A673 (cell line): ENCODE data around the gene TRPM1. TPM values are rescaled to one million over a fixed set of nuclear protein-coding genes. Genes with fewer than 3 reads are reported as not detected.

Experiments
- BruUV-seq: library from RNA; stranded (reverse); fragments of 400-500 nt; replicated peaks from 2 replicates; lab custom pipeline; 2021; lab: Mats Ljungman, UMichigan
- CTCF ChIA-PET: fragments of 300-600 bp; sonication (Branson Sonifier 250); formaldehyde crosslinking; loops from one replicate; lab custom pipeline; 2022; ENCODE audit warnings: antibody characterized with exemption; lab: Charles Lee
- POLR2A ChIA-PET: fragments of 300-600 bp; sonication (Branson Sonifier 250); formaldehyde crosslinking; loops from one replicate; lab custom pipeline; 2022; ENCODE audit warnings: antibody characterized with exemption; ENCODE audit not compliant: low non-redundant PET; lab: Charles Lee
- DNase-seq: peaks from one replicate; pipeline ENCODE4 v3.0.0-alpha.2; 2015; ENCODE audit warnings: low spot score
- H3K27ac ChIP-seq: fragments of 200-600 bp; sonication (generic); 2 replicates; pipeline ENCODE4 v1.5.1; 2016; ENCODE audit warnings: mixed run types, low read depth, mild to moderate bottlenecking, mixed read lengths, antibody characterized with exemption, low read length; ENCODE audit not compliant: poor library complexity, severe bottlenecking
- H3K27me3 ChIP-seq: fragments of 200-600 bp; sonication (generic); replicated peaks from 2 replicates; pipeline ENCODE4 v1.6.1; 2017; ENCODE audit warnings: mixed run types, low read depth, mild to moderate bottlenecking, mixed read lengths, antibody characterized with exemption, low read length; ENCODE audit not compliant: insufficient read depth, poor library complexity
- H3K36me3 ChIP-seq: fragments of 200-600 bp; sonication (generic); 2 replicates; pipeline ENCODE4 v1.6.1; 2016; ENCODE audit warnings: mixed run types, mild to moderate bottlenecking, mixed read lengths, antibody characterized with exemption, low read length; ENCODE audit not compliant: insufficient read depth, poor library complexity, severe bottlenecking
- H3K4me1 ChIP-seq: fragments of 200-600 bp; sonication (generic); 2 replicates; pipeline ENCODE4 v1.6.1; 2017; ENCODE audit warnings: mixed run types, mild to moderate bottlenecking, mixed read lengths, antibody characterized with exemption, low read length; ENCODE audit not compliant: insufficient read depth, poor library complexity, severe bottlenecking
- H3K4me3 ChIP-seq: fragments of 200-600 bp; sonication (generic); 2 replicates; pipeline ENCODE4 v1.5.1; 2016; ENCODE audit warnings: low read depth, mixed run types, mild to moderate bottlenecking, mixed read lengths, low read length; ENCODE audit not compliant: poor library complexity, severe bottlenecking
- H3K9me3 ChIP-seq: fragments of 200-600 bp; sonication (generic); 2 replicates; pipeline ENCODE4 v1.6.1; 2016; ENCODE audit warnings: mixed run types, low read depth, mild to moderate bottlenecking, mixed read lengths, antibody characterized with exemption, low read length; ENCODE audit not compliant: poor library complexity, severe bottlenecking
- CTCF ChIP-seq: fragments of 300-800, 200-600 bp; sonication (generic); conservative IDR thresholded peaks from 2 replicates; pipeline ENCODE4 v1.5.1; 2017; ENCODE audit warnings: low read depth, mild to moderate bottlenecking, antibody characterized with exemption, low read length, moderate library complexity, mixed read lengths
- EZH2 ChIP-seq: fragments of 200-600 bp; sonication (generic); IDR thresholded peaks from 2 replicates; pipeline ENCODE4 v1.6.1; 2017; ENCODE audit warnings: borderline replicate concordance, low read depth, mild to moderate bottlenecking, mixed read lengths, antibody characterized with exemption, low read length; ENCODE audit not compliant: poor library complexity, severe bottlenecking
- intact Hi-C: fragments of 100-400 bp; cut with micrococcal nuclease; formaldehyde crosslinking; loops from one replicate; pipeline ENCODE4 v1.10.0; 2022; ENCODE audit not compliant: unreplicated experiment
- total RNA-seq: library from RNA; stranded (reverse); gene quantifications from 2 replicates; pipeline ENCODE4 v1.2.3, GENCODE V29; 2021

TRPM1 gene
- total RNA-seq, 1 experiment from 2014 or later, result not detected

- ChIA-PET POLR2A (no interaction called here), CTCF (no interaction called here)
- intact Hi-C loops, result no loop called here
These were observed 9.6 kb upstream of the TRPM1 start for GRCh38 chr15:31111091-31111647.

GRCh38 chr15:31108836-31109235 lies 7.3 kb upstream of the TRPM1 start:
- ChIA-PET CTCF (no interaction called here), POLR2A (no interaction called here)
- no peak for DNase-seq
- intact Hi-C loops, result no loop called here
- BruUV-seq, result no TSS peak
- TF ChIP-seq CTCF (no peak), EZH2 (no peak)
- Histone ChIP-seq H3K4me3 (no peak overlapping the region), H3K27me3 (no peaks in the 10 kb centered on the region), H3K4me1 (peaks cover 3% of the 10 kb centered on the region), H3K9me3 (no peaks in the 10 kb centered on the region), H3K36me3 (no peaks in the 10 kb centered on the region), H3K27ac (no peak overlapping the region)

More at GRCh38 chr15:31111091-31111647, 9.6 kb upstream of the TRPM1 start:
- no peak for DNase-seq
- Histone ChIP-seq H3K4me3 (no peak overlapping the region), H3K9me3 (peaks cover 5% of the 10 kb centered on the region), H3K27me3 (no peaks in the 10 kb centered on the region), H3K36me3 (no peaks in the 10 kb centered on the region), H3K27ac (no peak overlapping the region), H3K4me1 (no peaks in the 10 kb centered on the region)
- BruUV-seq, result no TSS peak
- TF ChIP-seq EZH2, result no peak
- TF ChIP-seq CTCF, result no peak

GRCh38 chr15:31106495-31107300 lies 5.2 kb upstream of the TRPM1 start:
- Histone ChIP-seq H3K27ac (no peak overlapping the region), H3K4me3 (no peak overlapping the region), H3K27me3 (no peaks in the 10 kb centered on the region), H3K4me1 (peaks cover 3% of the 10 kb centered on the region), H3K36me3 (no peaks in the 10 kb centered on the region), H3K9me3 (no peaks in the 10 kb centered on the region)
- intact Hi-C loops, result no loop called here
- DNase-seq, result no peak
- TF ChIP-seq CTCF (no peak), EZH2 (no peak)
- BruUV-seq, result no TSS peak
- POLR2A ChIA-PET, result no interaction called here
- CTCF ChIA-PET, result no interaction called here
